ENCODE data around the gene NEDD8. TPM values are rescaled to one million over a fixed set of nuclear protein-coding genes. Genes with fewer than 3 reads are reported as not detected.

NEDD8 gene
- total RNA-seq, 1 experiment from 2014 or later = 214 TPM

GRCh38 chr14:24256960-24257359 lies 24.8 kb upstream of the NEDD8 start:
- H2BK20ac ChIP-seq (ENCODE audit: low read depth, low read length, poor library complexity, severe bottlenecking) = no peak overlapping the region
- Mint-ChIP-seq H3K27ac (peak overlapping the region in 1 of 3 experiments; percentile 32; a peak in 1 of 7 replicates), H3K36me3 (ENCODE audit: insufficient read depth in 1 of 3, low read depth in 3 of 3) (no peaks in the 10 kb centered on the region), H3K4me1 (no peaks in the 10 kb centered on the region; a peak in 1 of 4 replicates), H3K4me3 (no peak overlapping the region), H3K9me3 (no peaks in the 10 kb centered on the region), H3K27me3 (ENCODE audit: low read depth) (no peaks in the 10 kb centered on the region; the same call in 1 of the 2 replicates)
- H2BK12ac ChIP-seq (ENCODE audit: insufficient read length, low read depth, low read length) = no peak overlapping the region
- H3K9ac ChIP-seq (ENCODE audit: extremely low read depth, insufficient read length, low read length) = no peak overlapping the region
- no peaks in the 10 kb centered on the region for H3K23me2 ChIP-seq (ENCODE audit: insufficient read length, low read depth, low read length, poor library complexity, severe bottlenecking)
- H2BK15ac ChIP-seq (ENCODE audit: low read depth, low read length) = no peak overlapping the region
- WGBS (ENCODE audit: extremely low coverage, insufficient read length, low lambda C conversion rate) = no CpG with 5 or more reads among the region's 4 CpGs
- H4K20me1 ChIP-seq (ENCODE audit: control insufficient read depth, insufficient read depth, insufficient read length) = no peaks in the 10 kb centered on the region
- H3K79me2 ChIP-seq (ENCODE audit: insufficient read depth, low read length) = no peaks in the 10 kb centered on the region
- no peaks in the 10 kb centered on the region for H3K9me3 ChIP-seq (ENCODE audit: control insufficient read depth, low read depth, low read length)
- DNase-seq = no peak
- no peak overlapping the region for H3K14ac ChIP-seq (ENCODE audit: insufficient read depth, low read length)
- H2BK120ac ChIP-seq (ENCODE audit: low read depth, low read length, poor library complexity, severe bottlenecking) = no peak overlapping the region
- no peaks in the 10 kb centered on the region for H3K27me3 ChIP-seq (ENCODE audit: insufficient read depth, low read length)
- H2AK5ac ChIP-seq (ENCODE audit: insufficient read length, low read length) = no peak overlapping the region
- TF ChIP-seq, protein P1, sequence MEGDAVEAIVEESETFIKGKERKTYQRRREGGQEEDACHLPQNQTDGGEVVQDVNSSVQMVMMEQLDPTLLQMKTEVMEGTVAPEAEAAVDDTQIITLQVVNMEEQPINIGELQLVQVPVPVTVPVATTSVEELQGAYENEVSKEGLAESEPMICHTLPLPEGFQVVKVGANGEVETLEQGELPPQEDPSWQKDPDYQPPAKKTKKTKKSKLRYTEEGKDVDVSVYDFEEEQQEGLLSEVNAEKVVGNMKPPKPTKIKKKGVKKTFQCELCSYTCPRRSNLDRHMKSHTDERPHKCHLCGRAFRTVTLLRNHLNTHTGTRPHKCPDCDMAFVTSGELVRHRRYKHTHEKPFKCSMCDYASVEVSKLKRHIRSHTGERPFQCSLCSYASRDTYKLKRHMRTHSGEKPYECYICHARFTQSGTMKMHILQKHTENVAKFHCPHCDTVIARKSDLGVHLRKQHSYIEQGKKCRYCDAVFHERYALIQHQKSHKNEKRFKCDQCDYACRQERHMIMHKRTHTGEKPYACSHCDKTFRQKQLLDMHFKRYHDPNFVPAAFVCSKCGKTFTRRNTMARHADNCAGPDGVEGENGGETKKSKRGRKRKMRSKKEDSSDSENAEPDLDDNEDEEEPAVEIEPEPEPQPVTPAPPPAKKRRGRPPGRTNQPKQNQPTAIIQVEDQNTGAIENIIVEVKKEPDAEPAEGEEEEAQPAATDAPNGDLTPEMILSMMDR (conservative IDR thresholded peaks at IDR 0.05) = no peak
- no peak overlapping the region for H3K4me2 ChIP-seq (ENCODE audit: insufficient read depth, insufficient read length, low read length)
- H3K23ac ChIP-seq (ENCODE audit: insufficient read length, low read depth, low read length) = no peak overlapping the region
- no peaks in the 10 kb centered on the region for H3K79me1 ChIP-seq (ENCODE audit: insufficient read depth, low read depth, low read length, poor library complexity, severe bottlenecking)
- no peak overlapping the region for H2AFZ ChIP-seq (ENCODE audit: low read length)
- no peak overlapping the region for H4K8ac ChIP-seq (replicated peaks; ENCODE audit: insufficient read length, low read depth, low read length)
- H3K4me1 ChIP-seq (ENCODE audit: insufficient read depth, low read length) = no peaks in the 10 kb centered on the region
- H2BK5ac ChIP-seq (ENCODE audit: insufficient read length, low read length) = no peak overlapping the region
- no peak overlapping the region for H4K91ac ChIP-seq (ENCODE audit: insufficient read length, low read depth, low read length)
- H3T11ph ChIP-seq (ENCODE audit: low read length) = no peak overlapping the region
- H3K18ac ChIP-seq (ENCODE audit: insufficient read length, low read depth, low read length) = no peak overlapping the region
- H3K27ac ChIP-seq (ENCODE audit: insufficient read length, low read depth, low read length) = no peak overlapping the region
- H3K4ac ChIP-seq (ENCODE audit: low read depth, low read length) = no peak overlapping the region
- no peak overlapping the region for H4K5ac ChIP-seq (ENCODE audit: insufficient read length, low read depth, low read length)
- no peak overlapping the region for H3K56ac ChIP-seq (ENCODE audit: insufficient read length, low read depth, low read length)
